Suprapubic skin (tissue), 4 donors: Measurements from ENCODE around the gene GRIN1.

ENCODE experiments used
- CTCF ChIP-seq, 2 donors: fragments of 200-600 bp in 1 of 2; fragments of 450-650 bp in 1 of 2; sonication (generic) in 1 of 2; IDR thresholded peaks; one replicate each; pipeline ENCODE4 v1.5.1; 2016 to 2019; ENCODE audit warnings: antibody characterized with exemption in 2 of 2, mild to moderate bottlenecking in 1 of 2, moderate library complexity in 1 of 2
- EP300 ChIP-seq: sonication (generic); formaldehyde crosslinking; IDR thresholded peaks from one replicate; pipeline ENCODE4 v1.6.1; 2017; ENCODE audit warnings: antibody characterized with exemption
- POLR2A ChIP-seq, 2 donors: fragments of 450-650 bp; IDR thresholded peaks; one replicate each; pipeline ENCODE4 v1.6.1; 2017; ENCODE audit warnings: antibody characterized with exemption in 2 of 2, mild to moderate bottlenecking in 2 of 2, moderate library complexity in 2 of 2
- POLR2AphosphoS5 ChIP-seq, 3 donors: sonication (generic); formaldehyde crosslinking; IDR thresholded peaks; one replicate each; pipeline ENCODE4 v1.6.1; 2017; ENCODE audit warnings: antibody characterized with exemption in 3 of 3

- TF ChIP-seq CTCF (IDR thresholded peaks at IDR 0.05): no peak
- no peak for TF ChIP-seq EP300
- TF ChIP-seq POLR2A (IDR thresholded peaks at IDR 0.05): no peak
- no peak for TF ChIP-seq POLR2AphosphoS5 (IDR thresholded peaks at IDR 0.05)
These were observed 22.2 kb upstream of the GRIN1 start for GRCh38 chr9:137116728-137117127.
